Thoracic aorta (tissue), 2 donors: ENCODE measurements around the gene PLPPR1. TPM values are rescaled to one million over a fixed set of nuclear protein-coding genes. Genes with fewer than 3 reads are reported as not detected.

Experiments
- ATAC-seq: fragments of 150-250 bp; one replicate; pipeline ENCODE4 v1.8.0; 2017; ENCODE audit warnings: low read depth; ENCODE audit not compliant: insufficient number of reproducible peaks, low FRiP score
- DNase-seq: peaks from one replicate; pipeline ENCODE4 v3.0.0-alpha.2; 2020; ENCODE audit warnings: low spot score
- H3K27ac ChIP-seq, 2 donors: fragments of 200-600 bp; sonication (generic); 1 replicate in 1 of 2; 2 replicates in 1 of 2; pipeline ENCODE4 v1.5.1; 2016; ENCODE audit warnings: mild to moderate bottlenecking in 2 of 2, moderate library complexity in 2 of 2
- H3K27me3 ChIP-seq: fragments of 200-600 bp; sonication (generic); replicated peaks from 2 replicates; pipeline ENCODE4 v1.6.0; 2016; ENCODE audit warnings: mild to moderate bottlenecking; ENCODE audit not compliant: insufficient read depth
- H3K36me3 ChIP-seq: fragments of 200-600 bp; sonication (generic); one replicate; pipeline ENCODE4 v1.5.1; 2016
- H3K4me1 ChIP-seq, 2 donors: fragments of 200-600 bp; sonication (generic); 1 replicate in 1 of 2; 2 replicates in 1 of 2; pipeline versions ENCODE4 v1.5.1 to v1.6.0; 2016; ENCODE audit warnings: low read depth in 2 of 2, mild to moderate bottlenecking in 1 of 2; ENCODE audit not compliant: control insufficient read depth in 1 of 2
- H3K4me3 ChIP-seq: fragments of 200-600 bp; sonication (generic); 2 replicates; pipeline ENCODE4 v1.5.1; 2016; ENCODE audit warnings: mild to moderate bottlenecking
- H3K9me3 ChIP-seq: fragments of 200-600 bp; sonication (generic); 2 replicates; pipeline ENCODE4 v1.5.1; 2016
- total RNA-seq, 2 donors: library from RNA; depleted of rRNA; stranded (reverse); fragments of >200 nt; gene quantifications; one replicate each; pipeline versions ENCODE4 v1.1.0 to v1.2.3, GENCODE V29; 2016
- TF ChIP-seq, protein P1 (sequence below): fragments of 200-600 bp; sonication (generic); IDR thresholded peaks from one replicate; pipeline ENCODE4 v1.5.1; 2019; ENCODE audit warnings: antibody characterized with exemption

PLPPR1 gene
- total RNA-seq, 2 donors from 2014 or later, result not detected

DNA sequence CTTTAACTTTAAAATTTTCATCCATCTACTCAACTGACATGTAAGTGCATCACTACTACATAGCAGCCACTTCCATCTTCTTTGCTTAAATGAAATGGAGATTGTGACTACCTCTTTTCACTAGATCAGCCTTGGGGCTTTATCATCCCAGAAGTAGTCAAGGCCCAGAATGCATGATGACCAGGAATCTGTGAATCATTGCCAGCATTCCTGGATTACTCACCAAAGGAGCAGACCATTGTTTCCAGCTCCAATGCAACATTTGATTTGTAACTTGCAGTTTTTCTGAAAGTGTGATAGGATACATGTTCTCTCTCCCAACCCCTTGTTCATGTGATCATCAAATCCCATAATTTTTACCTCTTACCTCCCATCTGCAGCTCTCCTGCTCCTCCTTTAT is 65.1 kb downstream of the PLPPR1 start:
- Histone ChIP-seq H3K9me3 (no peaks in the 10 kb centered on the region), H3K27ac (no peak overlapping the region), H3K27me3 (no peaks in the 10 kb centered on the region), H3K4me1 (no peaks in the 10 kb centered on the region), H3K4me3 (no peak overlapping the region), H3K36me3 (no peaks in the 10 kb centered on the region)
- DNase-seq (no peak), ATAC-seq (no peak)
- TF ChIP-seq, protein P1, sequence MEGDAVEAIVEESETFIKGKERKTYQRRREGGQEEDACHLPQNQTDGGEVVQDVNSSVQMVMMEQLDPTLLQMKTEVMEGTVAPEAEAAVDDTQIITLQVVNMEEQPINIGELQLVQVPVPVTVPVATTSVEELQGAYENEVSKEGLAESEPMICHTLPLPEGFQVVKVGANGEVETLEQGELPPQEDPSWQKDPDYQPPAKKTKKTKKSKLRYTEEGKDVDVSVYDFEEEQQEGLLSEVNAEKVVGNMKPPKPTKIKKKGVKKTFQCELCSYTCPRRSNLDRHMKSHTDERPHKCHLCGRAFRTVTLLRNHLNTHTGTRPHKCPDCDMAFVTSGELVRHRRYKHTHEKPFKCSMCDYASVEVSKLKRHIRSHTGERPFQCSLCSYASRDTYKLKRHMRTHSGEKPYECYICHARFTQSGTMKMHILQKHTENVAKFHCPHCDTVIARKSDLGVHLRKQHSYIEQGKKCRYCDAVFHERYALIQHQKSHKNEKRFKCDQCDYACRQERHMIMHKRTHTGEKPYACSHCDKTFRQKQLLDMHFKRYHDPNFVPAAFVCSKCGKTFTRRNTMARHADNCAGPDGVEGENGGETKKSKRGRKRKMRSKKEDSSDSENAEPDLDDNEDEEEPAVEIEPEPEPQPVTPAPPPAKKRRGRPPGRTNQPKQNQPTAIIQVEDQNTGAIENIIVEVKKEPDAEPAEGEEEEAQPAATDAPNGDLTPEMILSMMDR, result no peak

DNA sequence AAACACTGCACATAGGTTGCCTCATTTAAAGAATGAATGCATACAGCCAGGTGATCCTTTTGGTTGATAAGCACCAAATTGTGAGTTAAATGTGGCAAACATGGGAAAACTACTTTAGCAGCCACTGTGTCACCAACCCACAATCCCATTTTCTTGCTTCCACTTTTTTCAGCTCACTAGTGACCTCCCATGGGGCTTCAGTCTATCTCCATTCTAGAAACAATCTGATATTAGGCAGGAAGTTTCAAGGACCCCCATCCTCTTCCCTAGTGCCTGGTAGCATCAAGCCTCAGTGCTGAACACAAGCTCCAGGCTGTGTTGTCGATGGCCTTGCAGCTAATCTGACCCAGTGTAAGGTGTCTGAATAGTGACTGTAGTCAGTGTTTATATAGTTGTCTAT is 66.2 kb downstream of the PLPPR1 start:
- no peaks in the 10 kb centered on the region for H3K9me3 ChIP-seq
- ATAC-seq (no peak), DNase-seq (no peak)
- no peaks in the 10 kb centered on the region for H3K4me1 ChIP-seq
- H3K27me3 ChIP-seq, result no peaks in the 10 kb centered on the region
- no peak overlapping the region for H3K27ac ChIP-seq
- H3K4me3 ChIP-seq, result no peak overlapping the region
- no peaks in the 10 kb centered on the region for H3K36me3 ChIP-seq
- TF ChIP-seq, protein P1, result no peak

DNA sequence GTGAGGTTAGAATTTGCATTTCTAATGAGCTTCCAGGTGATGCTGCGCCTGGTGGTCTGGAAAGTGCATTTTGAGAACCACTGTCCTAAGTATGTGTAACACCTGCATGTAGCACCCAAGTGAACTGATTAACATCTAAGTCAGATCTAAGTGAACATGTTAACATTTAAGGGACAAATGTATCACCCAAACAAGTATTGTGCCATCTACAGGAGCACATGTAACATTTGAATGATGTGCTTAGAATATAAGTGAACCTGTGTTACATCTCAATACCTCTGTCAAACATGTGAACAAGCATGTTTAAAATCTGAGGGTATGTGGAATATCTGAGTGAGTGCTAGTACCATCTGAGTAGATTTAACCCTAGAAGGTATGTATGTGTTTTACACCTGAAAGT is 68.7 kb downstream of the PLPPR1 start:
- TF ChIP-seq, protein P1, result no peak
- H3K36me3 ChIP-seq, result no peaks in the 10 kb centered on the region
- no peak overlapping the region for H3K4me3 ChIP-seq
- H3K4me1 ChIP-seq, result no peaks in the 10 kb centered on the region
- no peak for DNase-seq
- H3K27ac ChIP-seq, result no peak overlapping the region
- no peak for ATAC-seq
- no peaks in the 10 kb centered on the region for H3K9me3 ChIP-seq
- H3K27me3 ChIP-seq, result no peaks in the 10 kb centered on the region

DNA sequence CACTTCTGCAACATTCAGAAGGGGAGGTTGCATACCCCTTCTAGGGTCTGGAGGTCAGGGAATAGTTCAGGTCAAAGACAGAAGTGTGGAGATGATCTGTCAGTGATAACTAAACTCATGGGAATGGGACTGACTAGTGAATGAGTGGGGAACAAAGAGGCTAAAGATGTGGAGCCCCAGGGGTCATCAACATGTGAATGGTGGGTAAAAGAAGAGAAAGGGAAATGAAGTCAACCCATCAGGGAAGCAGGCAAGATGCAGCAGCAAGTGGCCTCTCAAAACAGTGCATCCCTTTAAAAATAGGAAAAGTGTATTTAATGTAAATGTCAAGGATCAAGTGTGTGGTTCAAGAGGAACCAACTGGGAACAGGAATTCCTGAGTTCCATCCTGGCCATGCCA is 69.9 kb downstream of the PLPPR1 start:
- H3K36me3 ChIP-seq, result no peaks in the 10 kb centered on the region
- DNase-seq (no peak), ATAC-seq (no peak)
- no peaks in the 10 kb centered on the region for H3K9me3 ChIP-seq
- no peak overlapping the region for H3K4me3 ChIP-seq
- TF ChIP-seq, protein P1, result no peak
- H3K4me1 ChIP-seq, result no peaks in the 10 kb centered on the region
- no peaks in the 10 kb centered on the region for H3K27me3 ChIP-seq
- H3K27ac ChIP-seq, result no peak overlapping the region

GRCh38 chr9:101114317-101114716 is 85.8 kb downstream of the PLPPR1 start:
- ATAC-seq, result no peak
- no peaks in the 10 kb centered on the region for H3K4me1 ChIP-seq

More at GRCh38 chr9:101114317-101114716, 85.8 kb downstream of the PLPPR1 start:
- Histone ChIP-seq H3K27ac (no peak overlapping the region), H3K27me3 (no peaks in the 10 kb centered on the region), H3K9me3 (no peaks in the 10 kb centered on the region), H3K36me3 (no peaks in the 10 kb centered on the region), H3K4me3 (no peak overlapping the region)
- TF ChIP-seq, protein P1, result no peak
- DNase-seq, result no peak
